Measurements from ENCODE around the gene CDH2. TPM values are rescaled to one million over a fixed set of nuclear protein-coding genes. Genes with fewer than 3 reads are reported as not detected.

The CDH2 gene
- total RNA-seq, 3 donors from 2014 or later, result 0.63 to 11.0 (median 0.67) TPM

DNA sequence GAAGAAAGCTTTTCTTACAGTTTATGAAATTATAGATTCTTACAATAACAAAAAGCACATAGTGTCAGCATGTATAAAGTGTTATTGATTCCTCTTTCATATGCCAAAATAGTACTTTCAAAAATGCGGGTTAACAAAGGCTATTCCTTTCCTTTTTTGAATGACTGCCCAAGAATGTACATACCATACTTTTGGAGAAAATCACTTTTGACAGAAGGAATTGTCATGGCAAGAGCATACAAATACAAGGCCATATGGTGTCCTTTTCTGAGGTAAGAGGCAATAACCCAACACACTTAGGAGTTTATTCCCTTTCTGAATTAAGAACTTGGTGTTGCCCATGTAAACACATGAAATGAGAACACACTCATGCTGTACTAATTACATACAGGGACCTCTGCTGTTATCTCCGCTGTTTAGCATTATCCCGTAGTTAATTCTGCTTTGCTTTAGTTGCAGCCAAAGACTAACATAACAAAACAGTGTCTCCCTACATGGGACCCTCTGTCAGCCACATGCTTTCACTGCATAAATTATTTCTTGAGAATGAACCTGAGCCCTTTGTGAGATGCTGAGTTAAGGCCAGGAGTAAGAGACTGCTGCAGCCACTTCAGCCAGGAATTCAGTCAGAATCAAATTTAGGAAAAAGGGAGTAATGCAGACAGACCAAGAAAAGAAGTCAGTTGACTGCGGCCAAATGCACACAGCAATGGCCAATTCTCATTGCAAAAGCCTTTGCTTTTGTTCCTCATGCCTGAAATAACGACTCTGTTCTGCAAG lies 67.0 kb downstream of the CDH2 start:
- H3K4me1 ChIP-seq (ENCODE audit: low read depth), result no peaks in the 10 kb centered on the region
- intact Hi-C loops (cut with DNase I, micrococcal nuclease), result no loop called here
- H3K9me3 ChIP-seq, result no peaks in the 10 kb centered on the region
- TF ChIP-seq, protein P1, sequence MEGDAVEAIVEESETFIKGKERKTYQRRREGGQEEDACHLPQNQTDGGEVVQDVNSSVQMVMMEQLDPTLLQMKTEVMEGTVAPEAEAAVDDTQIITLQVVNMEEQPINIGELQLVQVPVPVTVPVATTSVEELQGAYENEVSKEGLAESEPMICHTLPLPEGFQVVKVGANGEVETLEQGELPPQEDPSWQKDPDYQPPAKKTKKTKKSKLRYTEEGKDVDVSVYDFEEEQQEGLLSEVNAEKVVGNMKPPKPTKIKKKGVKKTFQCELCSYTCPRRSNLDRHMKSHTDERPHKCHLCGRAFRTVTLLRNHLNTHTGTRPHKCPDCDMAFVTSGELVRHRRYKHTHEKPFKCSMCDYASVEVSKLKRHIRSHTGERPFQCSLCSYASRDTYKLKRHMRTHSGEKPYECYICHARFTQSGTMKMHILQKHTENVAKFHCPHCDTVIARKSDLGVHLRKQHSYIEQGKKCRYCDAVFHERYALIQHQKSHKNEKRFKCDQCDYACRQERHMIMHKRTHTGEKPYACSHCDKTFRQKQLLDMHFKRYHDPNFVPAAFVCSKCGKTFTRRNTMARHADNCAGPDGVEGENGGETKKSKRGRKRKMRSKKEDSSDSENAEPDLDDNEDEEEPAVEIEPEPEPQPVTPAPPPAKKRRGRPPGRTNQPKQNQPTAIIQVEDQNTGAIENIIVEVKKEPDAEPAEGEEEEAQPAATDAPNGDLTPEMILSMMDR (IDR thresholded peaks at IDR 0.05), result no peak
- DNase-seq (no peak), ATAC-seq (no peak)
- no peak overlapping the region for H3K4me3 ChIP-seq
- H3K36me3 ChIP-seq (ENCODE audit: low read depth), result no peaks in the 10 kb centered on the region

DNA sequence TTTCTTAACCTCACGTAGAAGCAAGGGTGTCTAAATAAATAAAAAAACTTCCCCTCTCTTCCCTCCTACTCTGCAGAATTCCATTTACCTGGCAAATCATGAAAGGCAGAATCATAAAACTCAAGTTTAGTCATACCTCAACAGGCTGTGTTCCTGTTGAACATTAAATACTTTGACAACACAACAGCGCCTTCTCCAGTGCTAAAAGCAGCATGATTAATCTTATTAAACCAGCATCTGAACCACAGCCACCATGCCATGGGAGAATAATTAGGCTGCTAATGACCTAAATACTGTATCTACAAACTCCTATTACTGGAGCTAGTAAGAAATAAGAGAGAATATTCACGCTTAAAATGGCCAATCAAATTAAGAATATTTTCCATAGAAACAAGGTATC lies 68.1 kb downstream of the CDH2 start:
- DNase-seq (peak in 1 of 3 donors; percentile 7), ATAC-seq (no peak)
- TF ChIP-seq, protein P1 (IDR thresholded peaks at IDR 0.05), result no peak
- Histone ChIP-seq H3K4me3 (no peak overlapping the region), H3K4me1 (ENCODE audit: low read depth) (no peaks in the 10 kb centered on the region), H3K9me3 (no peaks in the 10 kb centered on the region), H3K36me3 (ENCODE audit: low read depth) (no peaks in the 10 kb centered on the region)
- intact Hi-C loops (cut with DNase I, micrococcal nuclease), result no loop called here

DNA sequence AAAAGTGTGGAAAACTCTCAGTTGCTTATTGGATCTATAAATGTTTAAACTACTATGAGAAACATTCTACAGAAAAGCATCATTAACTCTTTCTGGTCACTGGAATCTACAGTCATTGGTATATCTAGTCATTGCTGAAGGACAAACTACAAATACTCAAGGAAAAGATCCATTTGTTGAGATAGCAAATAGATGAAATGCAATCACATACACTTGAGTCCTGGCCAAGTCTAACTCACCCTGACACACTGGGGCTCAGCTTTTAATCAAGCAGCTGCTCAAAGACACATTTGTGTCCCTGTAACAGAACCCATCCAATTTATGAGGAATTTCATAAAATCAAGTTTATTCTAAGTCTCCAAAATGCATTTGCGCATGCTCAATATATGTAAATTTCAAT lies 68.7 kb downstream of the CDH2 start:
- TF ChIP-seq, protein P1 (IDR thresholded peaks at IDR 0.05), result no peak
- intact Hi-C loops (cut with DNase I, micrococcal nuclease), result no loop called here
- Histone ChIP-seq H3K36me3 (ENCODE audit: low read depth) (no peaks in the 10 kb centered on the region), H3K4me1 (ENCODE audit: low read depth) (no peaks in the 10 kb centered on the region), H3K9me3 (no peaks in the 10 kb centered on the region), H3K4me3 (no peak overlapping the region)
- DNase-seq (no peak), ATAC-seq (no peak)

DNA sequence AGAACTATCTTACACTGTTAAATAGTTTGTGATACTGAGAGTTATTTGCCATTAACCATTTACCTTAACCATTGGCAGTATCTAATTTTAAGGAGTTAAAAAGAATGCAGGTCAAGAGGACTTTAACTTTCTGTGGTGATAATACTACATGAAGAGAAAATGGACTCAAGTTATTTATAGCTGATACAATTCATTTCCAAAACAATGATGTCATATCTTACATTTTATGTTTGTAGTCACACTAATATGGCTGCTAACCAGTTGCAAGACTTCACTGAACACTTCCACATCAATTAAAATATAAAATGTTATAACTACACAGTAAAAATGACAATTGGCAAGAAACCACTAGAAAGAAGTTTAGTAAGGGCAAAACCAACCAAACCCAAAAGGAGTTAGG lies 77.7 kb downstream of the CDH2 start:
- no peaks in the 10 kb centered on the region for H3K36me3 ChIP-seq (ENCODE audit: low read depth)
- intact Hi-C loops (cut with DNase I, micrococcal nuclease), result no loop called here
- no peak for DNase-seq
- no peaks in the 10 kb centered on the region for H3K4me1 ChIP-seq (ENCODE audit: low read depth)
- no peaks in the 10 kb centered on the region for H3K9me3 ChIP-seq
- H3K4me3 ChIP-seq, result no peak overlapping the region
- TF ChIP-seq, protein P1 (IDR thresholded peaks at IDR 0.05), result no peak
- ATAC-seq, result no peak

DNA sequence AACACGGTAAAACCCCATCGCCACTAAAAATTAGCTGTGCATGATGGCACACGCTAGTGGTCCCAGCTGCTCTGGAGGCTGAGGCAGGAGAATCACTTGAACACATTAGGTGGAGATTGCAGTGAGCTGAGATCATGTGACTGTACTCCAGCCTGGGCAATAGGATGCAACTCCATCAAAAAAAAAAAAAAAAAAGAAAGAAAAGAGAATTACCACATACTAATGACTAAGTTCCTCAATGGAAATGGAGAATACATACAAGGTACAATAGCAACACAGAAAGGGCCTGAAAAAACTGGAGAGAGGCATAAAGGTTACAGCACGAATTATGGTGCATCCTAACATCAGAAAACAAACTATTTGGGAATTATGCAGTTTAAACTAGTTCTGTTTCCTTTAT lies 81.3 kb downstream of the CDH2 start:
- ATAC-seq, result no peak
- intact Hi-C loops (cut with DNase I, micrococcal nuclease), result no loop called here
- Histone ChIP-seq H3K36me3 (ENCODE audit: low read depth) (no peaks in the 10 kb centered on the region), H3K4me1 (ENCODE audit: low read depth) (no peaks in the 10 kb centered on the region), H3K4me3 (no peak overlapping the region), H3K9me3 (no peaks in the 10 kb centered on the region)
- DNase-seq, result no peak
- TF ChIP-seq, protein P1 (IDR thresholded peaks at IDR 0.05), result no peak

All from mucosa of descending colon (tissue), 3 donors.